HEK293 (cell line): ENCODE measurements around the gene SLC25A30.

Experiments
- ATF2 ChIP-seq: fragments of 450-650 bp; formaldehyde crosslinking; IDR thresholded peaks from 2 replicates; pipeline ENCODE4 v1.5.1; 2016; ENCODE audit warnings: missing biosample characterization, missing genetic modification characterization, low read depth
- BCL11A ChIP-seq: fragments of 450-650 bp; formaldehyde crosslinking; IDR thresholded peaks from 2 replicates; pipeline ENCODE4 v1.5.1; 2016; ENCODE audit warnings: low read depth, missing biosample characterization, missing genetic modification characterization
- BCL11B ChIP-seq: fragments of 450-650 bp; formaldehyde crosslinking; IDR thresholded peaks from 2 replicates; pipeline ENCODE4 v1.5.1; 2016; ENCODE audit warnings: low read depth, missing biosample characterization, missing genetic modification characterization
- PRDM4 ChIP-seq: fragments of 450-650 bp; formaldehyde crosslinking; IDR thresholded peaks from 2 replicates; pipeline ENCODE4 v1.5.1; 2017; ENCODE audit warnings: missing biosample characterization, missing genetic modification characterization
- PRDM6 ChIP-seq: fragments of 450-650 bp; formaldehyde crosslinking; IDR thresholded peaks from 2 replicates; pipeline ENCODE4 v1.5.1; 2017; ENCODE audit warnings: missing biosample characterization, missing genetic modification characterization
- SP3 ChIP-seq: fragments of 450-650 bp; formaldehyde crosslinking; IDR thresholded peaks from 2 replicates; pipeline ENCODE4 v1.5.1; 2016; ENCODE audit warnings: missing biosample characterization, missing genetic modification characterization
- SP7 ChIP-seq: fragments of 450-650 bp; formaldehyde crosslinking; IDR thresholded peaks from 2 replicates; pipeline ENCODE4 v1.5.1; 2016; ENCODE audit warnings: missing biosample characterization, missing genetic modification characterization
- ZBTB26 ChIP-seq: fragments of 450-650 bp; formaldehyde crosslinking; optimal IDR thresholded peaks from 2 replicates; pipeline ENCODE3; 2016; ENCODE audit warnings: missing biosample characterization, mild to moderate bottlenecking, missing genetic modification characterization
- ZBTB6 ChIP-seq: fragments of 450-650 bp; formaldehyde crosslinking; IDR thresholded peaks from 2 replicates; pipeline ENCODE4 v1.5.1; 2017; ENCODE audit warnings: missing biosample characterization, missing genetic modification characterization
- ZFP41 ChIP-seq: fragments of 450-650 bp; formaldehyde crosslinking; IDR thresholded peaks from 2 replicates; pipeline ENCODE4 v1.5.1; 2016; ENCODE audit warnings: missing biosample characterization, missing genetic modification characterization, borderline replicate concordance
- ZNF2 ChIP-seq: fragments of 450-650 bp; formaldehyde crosslinking; IDR thresholded peaks from 2 replicates; pipeline ENCODE4 v1.5.1; 2016; ENCODE audit warnings: missing biosample characterization, missing genetic modification characterization
- ZNF214 ChIP-seq: fragments of 450-650 bp; formaldehyde crosslinking; IDR thresholded peaks from 2 replicates; pipeline ENCODE4 v1.5.1; 2017; ENCODE audit warnings: missing biosample characterization, mild to moderate bottlenecking, missing genetic modification characterization, borderline replicate concordance
- ZNF266 ChIP-seq: fragments of 450-650 bp; formaldehyde crosslinking; IDR thresholded peaks from 2 replicates; pipeline ENCODE4 v1.5.1; 2016; ENCODE audit warnings: missing biosample characterization, missing genetic modification characterization, low read depth
- ZNF302 ChIP-seq: fragments of 450-650 bp; formaldehyde crosslinking; IDR thresholded peaks from 2 replicates; pipeline ENCODE4 v1.5.1; 2016; ENCODE audit warnings: missing biosample characterization, missing genetic modification characterization, low read depth
- ZNF311 ChIP-seq: fragments of 450-650 bp; formaldehyde crosslinking; IDR thresholded peaks from 2 replicates; pipeline ENCODE4 v1.5.1; 2017; ENCODE audit warnings: missing biosample characterization, missing genetic modification characterization, borderline replicate concordance
- ZNF426 ChIP-seq: fragments of 450-650 bp; formaldehyde crosslinking; IDR thresholded peaks from 2 replicates; pipeline ENCODE4 v1.5.1; 2017; ENCODE audit warnings: missing biosample characterization, missing genetic modification characterization, mild to moderate bottlenecking, inconsistent platforms, moderate library complexity
- ZNF514 ChIP-seq: fragments of 450-650 bp; formaldehyde crosslinking; IDR thresholded peaks from 2 replicates; pipeline ENCODE4 v1.5.1; 2016; ENCODE audit warnings: missing biosample characterization, missing genetic modification characterization
- ZNF549 ChIP-seq: fragments of 450-650 bp; IDR thresholded peaks from 2 replicates; pipeline ENCODE4 v1.5.1; 2018; ENCODE audit warnings: missing biosample characterization, missing genetic modification characterization, mild to moderate bottlenecking, inconsistent platforms, moderate library complexity
- ZNF600 ChIP-seq: fragments of 450-650 bp; formaldehyde crosslinking; IDR thresholded peaks from 2 replicates; pipeline ENCODE4 v1.5.1; 2016; ENCODE audit warnings: missing biosample characterization, missing genetic modification characterization
- ZNF660 ChIP-seq: fragments of 450-650 bp; IDR thresholded peaks from 2 replicates; pipeline ENCODE4 v1.5.1; 2018; ENCODE audit warnings: missing biosample characterization, mild to moderate bottlenecking, missing genetic modification characterization
- ZSCAN30 ChIP-seq: fragments of 450-650 bp; IDR thresholded peaks from 2 replicates; pipeline ENCODE4 v1.5.1; 2018; ENCODE audit warnings: missing biosample characterization, mild to moderate bottlenecking, missing genetic modification characterization, moderate library complexity

Gene SLC25A30

GRCh38 chr13:45372189-45373161 lies 45.7 kb downstream of the SLC25A30 start (continued):
- TF ChIP-seq ZNF549 (no peak), ZNF660 (tag by site-specific recombination) (no peak), ZNF266 (tag by site-specific recombination) (no peak), ZBTB26 (tag by site-specific recombination) (peak; percentile 15), ZNF600 (tag by site-specific recombination) (peak; percentile 76), ZNF214 (no peak), BCL11B (tag by site-specific recombination) (no peak), ZNF2 (tag by site-specific recombination) (0 out of 2 replicates have a peak, but pooled peaks have one; percentile 50), ATF2 (peak; percentile 67), ZBTB6 (tag by site-specific recombination) (peak; percentile 53; the same call in 1 of the 2 replicates), ZNF302 (tag by site-specific recombination) (no peak), ZFP41 (no peak), ZNF311 (tag by site-specific recombination) (no peak), ZNF426 (no peak), SP3 (no peak), ZSCAN30 (tag by site-specific recombination) (peak; percentile 82; the same call in 1 of the 2 replicates), PRDM4 (tag by site-specific recombination) (peak; percentile 64; the same call in 1 of the 2 replicates), PRDM6 (peak; percentile 93), BCL11A (tag by site-specific recombination) (0 out of 2 replicates have a peak, but pooled peaks have one; percentile 20), SP7 (peak; percentile 64), ZNF514 (tag by site-specific recombination) (no peak)
